Measurements from ENCODE around the gene DNM2.

Gene DNM2

DNA sequence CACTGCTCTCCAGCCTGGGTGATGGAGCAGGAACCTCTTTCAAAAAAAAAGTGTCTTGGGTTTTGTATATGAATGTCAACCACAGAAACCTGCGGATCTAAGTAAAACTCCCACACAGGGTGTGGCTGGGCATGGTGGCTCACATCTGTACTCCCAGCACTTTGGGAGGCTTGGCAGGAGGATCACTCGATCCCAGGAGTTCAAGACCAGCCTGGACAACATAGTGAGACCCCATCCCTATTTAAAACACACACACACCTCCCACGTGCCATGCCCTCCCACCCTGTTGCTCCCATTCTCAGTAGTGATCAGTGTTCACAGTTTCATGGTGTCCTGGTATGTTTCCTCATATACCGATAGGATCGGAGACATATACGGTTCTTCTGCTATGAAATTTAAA lies 109.0 kb downstream of the DNM2 start:
- no peak for DNase-seq (ENCODE audit: extremely low read depth, low read depth)
- TF ChIP-seq, protein P1, sequence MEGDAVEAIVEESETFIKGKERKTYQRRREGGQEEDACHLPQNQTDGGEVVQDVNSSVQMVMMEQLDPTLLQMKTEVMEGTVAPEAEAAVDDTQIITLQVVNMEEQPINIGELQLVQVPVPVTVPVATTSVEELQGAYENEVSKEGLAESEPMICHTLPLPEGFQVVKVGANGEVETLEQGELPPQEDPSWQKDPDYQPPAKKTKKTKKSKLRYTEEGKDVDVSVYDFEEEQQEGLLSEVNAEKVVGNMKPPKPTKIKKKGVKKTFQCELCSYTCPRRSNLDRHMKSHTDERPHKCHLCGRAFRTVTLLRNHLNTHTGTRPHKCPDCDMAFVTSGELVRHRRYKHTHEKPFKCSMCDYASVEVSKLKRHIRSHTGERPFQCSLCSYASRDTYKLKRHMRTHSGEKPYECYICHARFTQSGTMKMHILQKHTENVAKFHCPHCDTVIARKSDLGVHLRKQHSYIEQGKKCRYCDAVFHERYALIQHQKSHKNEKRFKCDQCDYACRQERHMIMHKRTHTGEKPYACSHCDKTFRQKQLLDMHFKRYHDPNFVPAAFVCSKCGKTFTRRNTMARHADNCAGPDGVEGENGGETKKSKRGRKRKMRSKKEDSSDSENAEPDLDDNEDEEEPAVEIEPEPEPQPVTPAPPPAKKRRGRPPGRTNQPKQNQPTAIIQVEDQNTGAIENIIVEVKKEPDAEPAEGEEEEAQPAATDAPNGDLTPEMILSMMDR (IDR thresholded peaks at IDR 0.05; ENCODE audit: low read depth, low read length), result no peak

DNA sequence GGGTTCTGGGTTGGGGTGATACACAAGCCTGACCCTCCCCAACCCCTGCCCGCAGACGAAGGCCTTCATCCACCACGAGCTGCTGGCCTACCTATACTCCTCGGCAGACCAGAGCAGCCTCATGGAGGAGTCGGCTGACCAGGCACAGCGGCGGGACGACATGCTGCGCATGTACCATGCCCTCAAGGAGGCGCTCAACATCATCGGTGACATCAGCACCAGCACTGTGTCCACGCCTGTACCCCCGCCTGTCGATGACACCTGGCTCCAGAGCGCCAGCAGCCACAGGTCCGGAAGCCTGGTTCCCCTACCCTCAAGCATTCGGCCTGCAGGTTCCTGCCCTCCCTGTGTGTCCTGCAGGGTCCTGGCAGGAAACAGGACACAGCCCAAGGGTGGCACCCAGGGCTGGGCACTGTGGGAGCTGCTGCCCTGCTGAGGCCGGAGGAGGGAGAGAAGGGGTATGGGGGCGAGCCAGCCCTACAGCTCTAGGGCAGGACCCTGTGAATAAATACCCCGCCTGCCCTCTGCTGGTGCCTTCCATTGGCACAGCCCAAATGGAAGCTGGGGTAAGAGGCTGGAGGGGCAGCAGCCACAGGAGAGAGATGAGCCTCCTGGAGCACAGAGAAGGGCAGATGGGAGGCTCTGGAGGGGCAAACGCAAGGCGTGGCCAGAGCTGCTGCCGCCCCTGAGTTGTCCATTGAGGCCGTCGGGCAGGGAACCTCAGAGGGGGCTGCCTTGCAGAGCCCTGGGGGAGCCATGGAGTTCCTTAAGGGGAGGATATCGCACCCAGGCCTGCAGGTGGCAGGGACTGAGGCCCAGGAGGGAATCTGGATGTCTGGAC lies 111.3 kb downstream of the DNM2 start:
- no peak for DNase-seq (ENCODE audit: extremely low read depth, low read depth)
- TF ChIP-seq, protein P1 (IDR thresholded peaks at IDR 0.05; ENCODE audit: low read depth, low read length), result no peak; the same call in none of the 2 replicates

DNA sequence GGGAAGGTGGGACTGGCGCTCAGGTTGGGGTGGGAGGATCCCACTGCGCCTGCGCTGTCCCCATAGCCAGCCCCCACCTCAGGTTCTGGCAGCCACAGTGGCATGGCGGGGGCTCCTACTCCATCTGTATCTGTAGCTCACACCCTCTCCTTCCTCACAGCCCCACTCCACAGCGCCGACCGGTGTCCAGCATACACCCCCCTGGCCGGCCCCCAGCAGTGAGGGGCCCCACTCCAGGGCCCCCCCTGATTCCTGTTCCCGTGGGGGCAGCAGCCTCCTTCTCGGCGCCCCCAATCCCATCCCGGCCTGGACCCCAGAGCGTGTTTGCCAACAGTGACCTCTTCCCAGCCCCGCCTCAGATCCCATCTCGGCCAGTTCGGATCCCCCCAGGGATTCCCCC lies 112.1 kb downstream of the DNM2 start:
- DNase-seq (ENCODE audit: extremely low read depth, low read depth), result no peak
- TF ChIP-seq, protein P1 (IDR thresholded peaks at IDR 0.05; ENCODE audit: low read depth, low read length), result no peak

DNA sequence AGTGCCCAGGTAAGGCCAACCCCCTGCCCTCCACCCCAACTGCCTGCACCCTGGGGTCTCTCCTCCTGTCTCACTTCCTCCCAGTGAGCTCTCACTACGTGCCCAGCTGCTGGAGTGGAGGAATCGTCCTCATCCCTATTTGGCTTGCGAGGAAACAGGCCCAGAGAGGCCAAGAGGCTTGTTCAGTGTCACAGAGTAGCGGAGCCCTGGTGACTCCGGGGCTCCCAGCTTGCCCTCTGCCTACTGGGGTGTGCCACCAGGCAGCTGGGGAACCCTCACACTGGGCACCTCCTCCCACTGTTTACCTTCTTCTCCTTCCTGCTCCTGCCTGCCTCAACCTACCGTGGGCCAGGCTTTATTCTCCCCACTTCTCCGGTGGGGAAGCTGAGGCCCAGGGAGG lies 112.5 kb downstream of the DNM2 start:
- TF ChIP-seq, protein P1 (IDR thresholded peaks at IDR 0.05; ENCODE audit: low read depth, low read length), result no peak
- no peak for DNase-seq (ENCODE audit: extremely low read depth, low read depth)

DNA sequence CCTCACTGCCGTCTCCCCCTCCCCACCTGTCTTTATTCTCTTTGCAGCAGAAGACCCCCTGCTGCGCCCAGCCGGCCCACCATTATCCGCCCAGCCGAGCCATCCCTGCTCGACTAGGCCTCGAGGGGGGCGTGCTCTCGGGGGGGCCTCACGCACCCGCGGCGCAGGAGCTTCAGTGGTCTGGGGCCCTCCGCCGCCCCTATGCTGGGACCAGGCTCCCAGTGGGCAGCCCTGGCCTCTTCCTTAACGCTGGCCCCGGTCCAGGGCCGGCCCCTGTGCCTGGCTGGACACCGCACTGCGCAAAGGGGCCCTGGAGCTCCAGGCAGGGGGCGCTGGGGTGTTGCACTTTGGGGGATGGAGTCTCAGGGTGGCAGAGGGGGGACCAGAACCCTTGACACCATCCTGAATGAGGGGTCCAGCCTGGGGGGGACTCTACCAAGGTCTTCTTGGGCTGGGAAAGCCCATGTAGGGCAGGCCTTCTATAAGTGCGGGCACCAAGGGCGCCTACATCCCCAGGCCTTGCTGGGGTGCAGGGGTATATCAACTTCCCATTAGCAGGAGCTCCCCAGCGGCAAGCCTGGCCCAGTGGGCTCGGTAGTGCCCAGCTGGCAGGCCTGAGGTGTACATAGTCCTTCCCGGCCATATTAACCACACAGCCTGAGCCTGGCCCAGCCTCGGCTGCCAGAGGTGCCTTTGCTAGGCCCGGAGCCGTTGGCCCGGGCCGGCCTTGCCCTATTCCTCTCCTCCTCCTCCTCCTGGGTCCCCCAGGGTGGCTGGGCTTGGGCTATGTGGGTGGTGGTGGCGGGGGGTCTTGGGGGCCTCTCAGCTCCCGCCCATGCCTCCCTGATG lies 113.3 kb downstream of the DNM2 start:
- DNase-seq (ENCODE audit: extremely low read depth, low read depth), result no peak
- TF ChIP-seq, protein P1 (IDR thresholded peaks at IDR 0.05; ENCODE audit: low read depth, low read length), result no peak

DNA sequence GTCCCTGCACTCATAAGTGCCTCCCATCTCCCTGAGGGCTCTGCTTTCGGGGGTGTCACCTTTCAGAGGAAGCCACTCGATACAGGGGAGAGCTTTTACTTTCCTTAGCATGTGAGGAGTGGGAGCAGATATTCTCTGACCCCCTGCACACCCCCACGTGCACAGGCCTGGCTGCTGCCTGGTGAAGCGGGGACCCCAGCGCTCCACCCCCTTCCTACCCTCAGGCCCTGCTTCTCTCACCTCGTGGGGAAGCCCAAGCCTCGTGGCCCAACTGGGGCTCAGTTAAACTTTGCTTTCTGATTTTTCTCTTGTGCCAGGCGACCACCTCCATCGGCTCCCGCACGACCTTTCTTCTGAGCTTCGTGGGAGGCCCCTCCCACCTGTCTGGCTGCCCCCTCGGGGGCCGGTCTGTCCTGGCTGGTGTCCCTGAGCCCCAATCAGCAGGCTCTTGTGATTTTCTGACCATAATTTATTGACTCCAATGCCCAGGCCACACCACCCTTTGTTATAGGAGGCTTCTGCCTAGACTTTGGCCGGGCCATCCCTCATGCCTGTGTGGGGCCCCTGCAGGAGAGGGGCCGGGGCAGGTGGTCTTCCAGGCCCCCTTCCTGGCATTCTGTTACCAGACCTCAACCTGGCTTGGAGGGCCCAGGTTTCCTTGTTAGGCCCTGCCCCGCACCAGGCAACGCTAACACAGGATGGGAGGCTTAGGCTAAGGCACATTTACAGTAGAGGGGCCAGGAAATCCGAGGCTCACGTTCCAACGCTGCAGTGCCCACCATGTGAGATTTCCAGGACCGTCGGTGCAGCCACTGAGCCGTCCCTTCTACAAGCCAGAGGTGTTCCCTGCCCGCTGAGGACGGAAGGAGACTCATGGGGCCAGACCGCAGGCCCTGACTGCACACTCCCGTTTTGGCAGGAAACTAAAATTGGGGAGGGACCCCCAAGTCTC lies 114.4 kb downstream of the DNM2 start:
- DNase-seq (ENCODE audit: extremely low read depth, low read depth), result no peak
- TF ChIP-seq, protein P1 (IDR thresholded peaks at IDR 0.05; ENCODE audit: low read depth, low read length), result no peak
